ENCODE results near the gene AQP9. TPM values are rescaled to one million over a fixed set of nuclear protein-coding genes. Genes with fewer than 3 reads are reported as not detected.

Gene AQP9
- total RNA-seq, 3 donors from 2014 or later, result 0.09 to 2.0 (median 0.89) TPM

DNA sequence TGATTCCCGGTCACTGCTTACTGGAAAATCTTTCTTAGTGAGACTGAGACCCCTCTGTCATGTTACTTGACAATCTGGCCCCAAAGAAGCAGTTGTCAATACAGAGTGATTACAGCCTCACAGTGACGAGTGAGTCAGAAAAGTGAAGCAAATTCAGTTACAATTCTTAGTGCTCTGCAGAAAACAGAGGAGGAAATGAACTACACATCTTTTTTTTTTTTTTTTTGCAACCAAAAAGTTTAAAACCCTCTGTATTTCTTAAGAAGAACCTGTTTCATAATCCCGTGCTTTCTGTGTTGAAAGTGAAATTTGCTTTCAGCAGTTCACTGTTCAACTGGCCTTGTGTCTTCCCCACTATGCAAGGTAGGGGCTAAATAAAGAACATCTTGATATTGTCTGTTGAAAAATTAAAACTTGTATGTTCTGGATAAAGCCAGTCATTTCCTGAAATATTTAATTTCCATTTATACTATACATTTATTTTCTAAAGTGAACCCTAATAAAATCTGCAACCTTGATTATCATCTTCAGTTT, 1.9 kb downstream of the AQP9 start:
- H3K4me1 ChIP-seq (ENCODE audit: low read depth), result no peaks in the 10 kb centered on the region
- ATAC-seq (no peak), DNase-seq (no peak)
- H3K4me3 ChIP-seq, result no peak overlapping the region
- intact Hi-C loops (cut with DNase I, micrococcal nuclease), result no loop called here
- no peaks in the 10 kb centered on the region for H3K9me3 ChIP-seq
- TF ChIP-seq, protein P1, sequence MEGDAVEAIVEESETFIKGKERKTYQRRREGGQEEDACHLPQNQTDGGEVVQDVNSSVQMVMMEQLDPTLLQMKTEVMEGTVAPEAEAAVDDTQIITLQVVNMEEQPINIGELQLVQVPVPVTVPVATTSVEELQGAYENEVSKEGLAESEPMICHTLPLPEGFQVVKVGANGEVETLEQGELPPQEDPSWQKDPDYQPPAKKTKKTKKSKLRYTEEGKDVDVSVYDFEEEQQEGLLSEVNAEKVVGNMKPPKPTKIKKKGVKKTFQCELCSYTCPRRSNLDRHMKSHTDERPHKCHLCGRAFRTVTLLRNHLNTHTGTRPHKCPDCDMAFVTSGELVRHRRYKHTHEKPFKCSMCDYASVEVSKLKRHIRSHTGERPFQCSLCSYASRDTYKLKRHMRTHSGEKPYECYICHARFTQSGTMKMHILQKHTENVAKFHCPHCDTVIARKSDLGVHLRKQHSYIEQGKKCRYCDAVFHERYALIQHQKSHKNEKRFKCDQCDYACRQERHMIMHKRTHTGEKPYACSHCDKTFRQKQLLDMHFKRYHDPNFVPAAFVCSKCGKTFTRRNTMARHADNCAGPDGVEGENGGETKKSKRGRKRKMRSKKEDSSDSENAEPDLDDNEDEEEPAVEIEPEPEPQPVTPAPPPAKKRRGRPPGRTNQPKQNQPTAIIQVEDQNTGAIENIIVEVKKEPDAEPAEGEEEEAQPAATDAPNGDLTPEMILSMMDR (IDR thresholded peaks at IDR 0.05), result no peak
- no peaks in the 10 kb centered on the region for H3K36me3 ChIP-seq (ENCODE audit: low read depth)

DNA sequence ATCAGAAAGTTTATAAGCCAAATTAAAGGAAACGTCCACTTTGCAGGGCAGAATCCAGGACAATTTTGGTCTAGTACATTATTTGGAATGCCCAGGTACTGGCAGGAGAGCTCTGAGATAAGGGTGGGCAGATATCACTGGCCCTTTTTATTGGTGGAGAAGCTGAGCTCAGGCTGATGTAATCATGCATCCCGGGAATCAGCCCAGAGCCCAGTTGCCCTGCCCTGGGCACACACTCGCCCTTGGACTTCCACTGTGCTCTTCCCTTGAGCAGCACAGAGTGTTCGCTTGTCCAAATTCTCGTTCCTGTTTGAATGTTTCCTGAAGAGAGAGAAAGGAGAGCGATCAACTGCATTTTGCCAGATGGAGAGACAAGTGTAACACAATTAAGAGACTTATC, 3.7 kb downstream of the AQP9 start:
- no peaks in the 10 kb centered on the region for H3K9me3 ChIP-seq
- DNase-seq (no peak), ATAC-seq (no peak)
- TF ChIP-seq, protein P1 (IDR thresholded peaks at IDR 0.05), result no peak
- intact Hi-C loops (cut with DNase I, micrococcal nuclease), result no loop called here
- no peaks in the 10 kb centered on the region for H3K4me1 ChIP-seq (ENCODE audit: low read depth)
- H3K4me3 ChIP-seq, result no peak overlapping the region
- no peaks in the 10 kb centered on the region for H3K36me3 ChIP-seq (ENCODE audit: low read depth)

DNA sequence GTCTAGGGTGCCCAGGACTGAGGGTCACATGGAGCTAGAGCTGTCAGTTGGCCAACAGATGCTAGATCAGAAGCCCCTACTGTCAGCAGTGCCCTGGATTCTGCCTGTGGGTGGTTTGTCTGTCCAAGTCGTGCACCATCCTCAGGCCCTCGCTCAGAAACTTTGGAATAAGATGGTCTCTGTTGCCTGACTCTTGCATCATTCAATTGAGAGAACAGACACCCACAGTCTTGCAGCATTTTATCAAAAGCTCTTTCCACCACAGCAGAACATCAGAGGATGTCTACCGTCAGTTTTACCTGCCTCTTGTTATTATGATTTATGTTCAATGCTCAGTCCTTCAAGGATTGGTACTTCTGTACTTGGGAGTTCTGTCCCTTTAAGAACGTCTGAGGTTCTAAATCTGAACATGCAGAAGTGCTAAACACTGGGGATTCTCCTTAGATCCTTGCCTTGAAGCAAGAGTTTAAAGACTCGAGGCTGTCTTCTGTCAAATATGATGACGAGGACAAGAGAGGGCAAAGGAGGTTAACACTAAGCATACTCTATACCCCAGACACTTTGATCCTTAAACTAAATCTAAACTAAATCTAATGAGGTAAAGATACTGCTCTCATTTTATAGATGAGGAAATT, 4.8 kb downstream of the AQP9 start:
- intact Hi-C loops (cut with DNase I, micrococcal nuclease), result no loop called here
- TF ChIP-seq, protein P1 (IDR thresholded peaks at IDR 0.05), result no peak
- Histone ChIP-seq H3K9me3 (no peaks in the 10 kb centered on the region), H3K36me3 (ENCODE audit: low read depth) (no peaks in the 10 kb centered on the region), H3K4me1 (ENCODE audit: low read depth) (no peaks in the 10 kb centered on the region), H3K4me3 (no peak overlapping the region)
- no peak for DNase-seq
- ATAC-seq, result no peak

DNA sequence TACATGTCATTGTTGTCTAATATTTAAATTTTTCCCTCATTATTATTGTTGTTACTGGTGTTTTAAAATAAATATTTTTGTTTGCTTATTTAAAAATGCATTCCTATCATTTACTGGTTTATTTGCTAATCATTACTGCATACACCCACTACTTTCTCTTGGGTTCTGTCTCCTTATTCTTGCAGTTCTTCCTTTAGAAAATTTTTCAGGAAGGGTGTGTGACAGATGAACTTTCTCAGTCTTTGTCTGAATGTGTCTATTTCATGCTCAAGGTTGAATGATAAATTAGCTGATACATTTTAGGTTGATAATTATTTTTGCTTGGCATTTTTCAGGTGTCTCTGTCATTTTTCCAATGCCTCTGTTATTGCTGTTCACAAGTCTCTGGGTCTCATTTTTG, 7.4 kb downstream of the AQP9 start:
- no peak for ATAC-seq
- no peaks in the 10 kb centered on the region for H3K9me3 ChIP-seq
- H3K4me1 ChIP-seq (ENCODE audit: low read depth), result no peaks in the 10 kb centered on the region
- no peaks in the 10 kb centered on the region for H3K36me3 ChIP-seq (ENCODE audit: low read depth)
- TF ChIP-seq, protein P1 (IDR thresholded peaks at IDR 0.05), result no peak
- H3K4me3 ChIP-seq, result no peak overlapping the region
- intact Hi-C loops (cut with DNase I, micrococcal nuclease), result no loop called here
- no peak for DNase-seq

DNA sequence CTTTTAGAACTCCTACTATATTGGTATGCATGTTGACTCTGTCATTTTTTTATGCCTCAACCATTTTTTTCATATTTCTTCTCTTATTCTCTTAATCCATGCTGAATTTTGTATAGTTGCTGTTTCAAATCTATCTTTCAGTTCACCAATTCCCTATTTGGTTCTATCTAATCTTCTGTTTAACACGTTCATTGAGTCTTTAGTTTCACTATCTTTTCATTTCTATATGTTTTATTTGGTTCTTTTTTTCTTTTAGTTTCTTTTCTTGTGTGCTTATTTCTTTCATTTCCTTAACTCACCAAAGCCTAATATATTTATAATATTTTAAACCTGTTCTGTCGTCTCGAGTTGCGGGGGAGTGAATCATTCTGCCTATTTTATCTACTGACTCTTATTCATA, 8.0 kb downstream of the AQP9 start:
- TF ChIP-seq, protein P1 (IDR thresholded peaks at IDR 0.05), result no peak
- ATAC-seq, result no peak
- Histone ChIP-seq H3K9me3 (no peaks in the 10 kb centered on the region), H3K4me3 (no peak overlapping the region), H3K4me1 (ENCODE audit: low read depth) (no peaks in the 10 kb centered on the region), H3K36me3 (ENCODE audit: low read depth) (no peaks in the 10 kb centered on the region)
- intact Hi-C loops (cut with DNase I, micrococcal nuclease), result no loop called here
- DNase-seq, result no peak
